GM19351 (cell line): ENCODE measurements around the gene TTC22.

Experiments
- ATAC-seq: cut with Tn5 transposase; IDR thresholded peaks from one replicate; pipeline ENCODE4 v1.9.1; 2021; ENCODE audit warnings: mild to moderate bottlenecking, moderate library complexity; ENCODE audit not compliant: unreplicated experiment

Gene TTC22

DNA sequence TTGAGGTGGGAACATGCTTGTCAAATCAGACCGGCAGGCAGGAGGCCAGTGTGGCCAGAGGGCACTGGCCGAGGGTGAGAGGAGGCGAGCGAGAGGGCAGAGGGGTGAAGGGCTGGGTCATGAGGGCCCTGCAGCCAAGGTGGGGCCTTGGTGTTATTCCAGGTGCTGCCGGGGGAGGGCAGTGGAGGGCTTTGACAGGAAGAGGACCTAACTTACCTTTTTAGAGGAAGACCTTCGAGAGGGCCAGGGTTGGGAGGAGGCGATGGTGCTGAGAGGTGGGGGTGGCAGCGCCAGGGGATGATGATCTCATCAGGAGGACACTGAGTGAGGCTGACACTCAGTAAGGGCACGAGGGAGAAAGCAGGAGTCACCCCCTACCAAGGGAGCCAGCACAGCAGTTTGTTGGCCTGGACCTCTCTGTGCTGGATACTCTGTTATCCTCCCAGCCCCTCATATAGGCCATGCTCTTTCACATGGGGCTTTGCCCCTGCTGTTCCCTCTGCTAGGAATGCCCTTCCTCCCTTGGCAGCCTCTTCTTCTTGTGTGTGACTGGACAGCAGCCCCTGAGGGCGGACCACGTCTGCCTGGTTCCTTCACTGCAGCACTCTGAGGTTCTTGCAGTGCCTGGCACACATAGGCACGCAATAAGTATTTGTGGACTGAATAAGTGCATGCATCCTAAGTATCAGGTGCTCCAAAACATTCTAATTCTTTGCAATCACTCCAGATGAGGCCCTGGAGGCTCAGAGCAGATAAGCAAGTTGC, 7.5 kb upstream of the TTC22 start:
- no peak for ATAC-seq

DNA sequence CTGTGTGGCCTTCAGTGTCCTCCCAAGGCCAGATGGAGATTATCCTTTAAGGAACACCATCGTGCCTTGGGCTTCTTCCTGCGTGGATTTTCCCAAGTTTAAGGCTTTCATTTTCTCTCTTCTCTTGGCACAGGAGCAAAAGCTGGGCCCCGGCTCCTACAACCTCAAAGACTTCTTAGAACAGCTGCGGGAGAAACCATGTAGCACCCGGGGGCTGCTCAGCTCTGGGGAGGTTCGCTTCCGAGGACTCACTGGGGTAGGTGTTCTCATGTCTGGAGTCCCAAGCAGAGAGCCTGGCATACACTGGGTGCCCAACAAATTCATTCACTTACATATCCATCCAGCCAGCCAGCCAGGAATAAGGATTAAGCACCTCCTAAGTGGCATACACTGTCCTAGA, 6.6 kb upstream of the TTC22 start:
- ATAC-seq: no peak

DNA sequence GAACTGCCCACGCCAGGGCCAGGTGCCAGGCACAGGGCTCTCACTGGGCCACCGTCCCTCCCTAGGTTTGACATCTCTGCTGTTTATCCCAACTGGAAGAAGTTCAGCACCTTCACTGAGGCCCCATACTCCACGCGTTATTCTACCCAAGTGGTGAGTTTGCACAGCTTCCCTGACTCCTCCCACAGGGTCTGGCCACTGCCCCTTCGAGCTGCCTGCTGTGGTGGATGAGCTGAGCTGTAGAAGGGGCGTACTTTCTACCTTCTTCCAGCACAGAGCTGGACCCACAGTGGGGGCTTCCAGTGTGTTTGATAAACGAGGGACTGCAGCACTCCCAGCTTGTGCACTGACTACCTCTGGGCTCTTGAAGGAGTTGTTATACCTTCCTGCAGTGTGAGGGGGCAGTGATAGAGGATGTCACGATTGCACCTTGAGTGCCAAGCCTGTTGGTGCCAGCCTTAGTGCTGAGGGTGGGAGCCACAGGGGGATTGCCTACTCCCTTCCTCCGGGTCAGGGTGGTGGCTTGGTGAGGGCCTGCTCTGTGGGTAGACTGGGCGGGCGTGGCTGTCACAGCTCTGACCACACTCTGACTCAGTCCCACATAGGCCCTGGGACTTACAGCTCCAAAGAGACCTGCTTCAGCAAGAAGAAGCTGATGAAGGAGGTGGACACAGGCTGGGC, 5.9 kb upstream of the TTC22 start:
- no peak for ATAC-seq

DNA sequence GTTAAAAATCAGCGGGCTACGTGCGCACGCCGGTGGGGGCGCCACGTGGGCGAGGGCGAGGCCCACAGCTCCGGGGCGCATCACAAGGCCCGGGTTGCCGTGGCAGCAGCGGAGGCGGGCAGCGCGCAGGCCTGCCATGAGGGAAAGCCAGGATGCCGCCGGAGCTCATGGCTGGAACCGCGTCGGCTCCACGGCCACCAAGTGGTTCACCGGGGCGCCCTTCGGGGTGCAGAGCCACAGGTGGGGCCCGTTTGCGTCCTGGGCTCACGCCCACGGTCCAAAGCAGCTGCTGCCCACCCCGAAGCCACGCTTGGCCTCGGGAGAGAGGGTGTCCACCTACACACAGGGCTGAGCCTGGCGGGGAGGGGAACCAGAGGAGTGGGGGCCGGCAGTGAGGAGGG, 4.9 kb upstream of the TTC22 start:
- no peak for ATAC-seq

DNA sequence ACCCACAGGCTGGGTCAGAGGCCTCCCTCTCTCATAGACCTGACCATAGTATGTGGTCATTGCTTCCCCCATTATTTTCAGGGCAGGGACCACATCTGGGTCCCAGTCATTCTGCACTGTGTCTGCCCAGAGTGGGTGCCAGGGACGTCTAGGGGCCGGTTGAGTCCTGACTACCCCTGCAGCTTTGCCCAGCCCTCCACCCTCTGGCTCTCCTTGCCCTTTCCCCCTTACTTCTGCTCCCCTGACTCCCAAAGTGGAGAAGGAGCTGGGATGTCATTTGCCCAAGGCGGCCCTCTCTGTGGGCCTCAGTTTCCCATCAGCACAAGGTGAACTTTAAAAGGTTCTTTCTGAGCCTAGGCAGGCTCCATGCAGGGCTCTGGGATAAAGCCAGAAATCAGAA, 4.3 kb upstream of the TTC22 start:
- ATAC-seq: no peak

DNA sequence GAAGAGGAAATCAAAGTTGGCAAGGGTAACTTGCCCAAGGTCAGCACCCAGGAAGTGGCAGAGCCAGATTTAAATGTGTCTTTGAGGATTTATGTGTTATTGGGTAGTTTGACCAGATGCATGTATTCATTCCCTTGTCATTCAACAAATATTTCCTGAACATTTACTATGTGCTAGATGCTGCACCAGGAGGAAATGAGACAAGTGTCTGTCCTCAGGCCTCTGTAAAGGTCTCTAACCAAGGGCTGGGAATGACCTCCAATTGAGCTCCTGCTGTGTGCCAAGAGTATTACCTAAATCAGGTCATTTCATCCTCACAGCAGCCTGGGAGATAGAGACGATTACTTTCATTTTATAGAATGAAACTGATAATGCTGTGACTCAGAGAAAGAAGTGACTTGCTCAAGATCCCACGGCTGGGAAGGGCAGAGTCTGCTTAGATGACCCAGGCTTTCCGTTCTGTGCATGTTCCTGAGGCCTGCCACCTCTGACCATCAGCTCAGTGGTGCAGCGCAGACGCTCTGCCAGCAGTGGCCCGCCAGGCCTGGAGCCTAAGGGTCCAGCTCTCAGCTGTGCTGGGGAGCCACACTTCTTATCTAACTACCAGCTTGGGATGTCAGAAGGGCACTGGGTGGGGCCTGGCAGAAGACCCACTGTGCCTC, 3.5 kb upstream of the TTC22 start:
- ATAC-seq: no peak

DNA sequence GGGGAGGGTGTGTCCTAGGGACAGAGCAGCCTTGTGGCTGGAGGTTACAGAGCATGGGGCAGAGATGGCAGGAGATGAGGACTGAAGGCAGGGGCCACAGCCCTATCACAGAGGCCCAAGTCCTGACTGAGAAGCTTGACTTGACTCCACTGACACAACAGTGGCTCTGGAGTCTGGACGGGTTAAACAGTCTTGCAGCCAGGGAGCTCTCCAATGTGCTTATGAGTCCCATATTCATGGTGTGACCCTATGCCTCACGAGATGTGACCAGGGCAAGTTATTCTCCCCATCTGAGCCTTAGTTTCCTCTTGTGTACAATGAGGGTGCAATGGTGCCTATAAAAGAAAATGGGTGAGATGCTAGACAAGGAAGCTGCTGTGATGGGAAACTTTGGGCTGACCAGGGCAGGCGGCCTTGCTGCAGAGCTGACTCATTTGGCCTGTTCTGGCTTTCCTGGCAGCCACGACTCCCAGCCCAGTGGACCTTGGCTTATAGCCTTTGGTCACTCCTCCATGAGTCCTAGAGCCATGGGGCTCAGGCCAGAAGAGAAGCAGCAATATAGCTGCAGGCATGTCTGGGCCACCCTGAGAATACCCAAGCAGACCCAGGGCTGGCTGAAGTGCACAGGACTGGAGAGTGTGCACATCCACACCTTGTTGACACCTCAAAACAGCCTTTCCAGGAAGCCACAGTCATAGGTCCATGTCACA, 2.8 kb upstream of the TTC22 start:
- no peak for ATAC-seq

DNA sequence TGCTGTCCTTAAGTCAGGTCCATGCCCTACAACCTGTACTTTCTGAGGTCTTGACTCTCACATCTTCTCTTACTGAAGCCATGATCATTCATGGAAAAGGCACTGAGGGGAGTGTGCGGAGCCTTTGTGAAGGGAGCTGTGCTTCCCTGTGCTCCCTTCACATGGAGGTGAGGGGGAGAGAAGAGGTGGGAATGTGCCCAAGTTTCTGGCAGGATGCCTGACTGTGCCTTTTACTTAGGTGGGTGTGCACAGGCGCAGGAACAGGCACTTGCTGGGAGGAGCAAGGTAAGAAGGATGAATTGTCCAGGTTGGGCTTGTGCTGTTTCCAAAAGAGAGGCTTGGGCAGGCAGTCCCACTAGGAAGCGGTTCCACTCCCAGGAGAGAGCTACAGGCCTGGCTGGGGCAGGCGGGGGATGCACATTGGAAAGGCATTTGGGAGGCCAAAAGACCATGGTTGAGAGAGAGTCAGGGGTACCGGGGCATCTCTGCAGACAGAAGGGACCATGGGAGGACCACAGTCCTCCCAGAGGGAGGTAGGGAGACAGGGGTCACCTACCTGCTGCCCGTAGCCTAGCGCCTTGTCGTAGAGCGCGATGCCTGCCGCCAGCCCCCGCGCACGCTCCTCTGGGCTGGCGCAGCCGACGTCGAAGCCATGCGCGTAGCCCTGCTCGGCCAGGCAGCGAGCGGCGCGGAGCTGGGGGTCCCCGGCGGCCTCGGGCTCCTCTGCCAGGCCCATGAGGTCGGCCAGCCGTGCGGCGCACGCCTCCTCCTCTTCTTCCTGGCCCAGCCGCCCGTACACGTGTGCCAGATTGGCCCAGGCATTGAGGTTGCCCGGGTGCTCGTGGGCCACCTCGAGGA, 853 bp downstream of the TTC22 start:
- ATAC-seq: no peak

DNA sequence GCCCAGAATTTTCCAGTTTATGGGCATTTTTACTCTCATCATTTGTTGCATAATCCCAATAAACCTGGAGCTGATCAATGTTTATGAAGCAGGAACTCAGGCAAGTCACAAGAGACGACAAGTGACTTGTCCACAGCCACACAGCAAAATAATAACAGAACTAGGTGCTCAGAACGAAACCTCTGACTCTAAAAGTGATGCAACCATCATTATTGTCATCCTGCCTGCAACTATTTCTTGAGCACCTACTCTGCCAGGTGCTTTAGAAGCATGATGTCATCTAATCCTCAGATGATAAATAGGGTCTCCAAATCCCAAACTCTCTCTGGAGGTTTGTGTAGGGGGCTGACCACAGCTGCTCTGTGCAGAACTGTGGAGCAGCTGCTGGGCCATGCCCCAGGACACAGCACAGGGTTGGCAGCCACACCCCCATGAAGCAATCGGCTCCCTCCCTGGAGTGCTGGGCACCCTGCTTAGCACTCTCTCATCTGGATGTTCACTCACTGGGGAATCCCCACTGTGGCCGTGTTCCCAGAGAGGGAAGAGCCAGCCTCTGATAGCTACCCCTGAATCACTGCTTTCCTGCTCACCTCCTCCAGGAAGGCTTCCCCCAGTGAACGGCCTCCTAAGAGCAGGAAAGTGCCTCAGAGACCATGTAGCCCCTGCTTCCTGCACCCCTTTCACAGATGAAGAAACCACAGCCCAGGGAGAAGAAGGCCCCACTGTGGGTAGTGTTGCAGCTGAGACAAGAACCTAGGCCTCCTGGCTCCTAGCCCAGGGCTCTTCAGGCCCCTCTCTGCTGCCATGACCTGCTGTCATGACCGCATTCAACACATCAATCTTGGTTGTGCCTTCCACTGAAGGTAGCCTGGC, 2.1 kb downstream of the TTC22 start:
- ATAC-seq: peak; percentile 49

DNA sequence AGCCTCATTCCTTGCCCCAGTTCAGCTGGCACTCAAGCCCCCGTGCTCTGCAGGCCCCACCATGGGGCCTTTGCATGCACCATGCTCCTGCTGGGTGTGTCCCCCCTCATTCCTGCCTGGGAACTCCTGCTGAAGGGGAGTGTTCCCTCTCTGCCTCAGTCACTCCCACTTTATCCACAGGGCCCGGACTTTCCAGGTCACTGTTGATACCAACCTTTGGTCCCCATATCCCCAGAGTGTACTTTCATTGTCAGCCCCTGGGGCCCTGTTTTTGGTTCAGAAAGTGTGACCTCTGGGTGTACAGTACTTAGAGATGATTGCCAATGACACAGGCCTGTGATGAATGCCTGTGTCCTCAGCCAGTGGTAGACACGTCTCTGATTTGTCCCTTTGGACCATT, 2.9 kb downstream of the TTC22 start:
- no peak for ATAC-seq

DNA sequence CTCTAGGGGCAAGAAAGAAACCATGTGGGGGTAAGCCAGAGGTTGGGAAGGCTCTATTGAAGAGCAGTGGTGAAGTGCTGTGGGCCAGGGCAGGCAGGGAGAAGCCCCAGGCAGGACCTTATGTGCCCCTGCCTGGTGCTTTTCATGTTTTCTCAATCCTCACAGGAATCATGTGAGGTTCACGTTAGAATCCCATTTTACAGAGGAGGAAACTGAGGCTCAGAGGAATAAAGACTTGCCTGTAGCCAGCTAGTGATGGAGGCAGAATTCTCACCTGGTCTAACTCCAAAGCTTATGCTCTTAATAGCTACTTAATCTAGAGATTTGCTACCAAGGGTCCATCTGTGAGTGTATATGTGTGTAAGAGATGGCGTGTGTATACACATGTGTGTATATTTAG, 4.2 kb downstream of the TTC22 start:
- ATAC-seq: no peak

DNA sequence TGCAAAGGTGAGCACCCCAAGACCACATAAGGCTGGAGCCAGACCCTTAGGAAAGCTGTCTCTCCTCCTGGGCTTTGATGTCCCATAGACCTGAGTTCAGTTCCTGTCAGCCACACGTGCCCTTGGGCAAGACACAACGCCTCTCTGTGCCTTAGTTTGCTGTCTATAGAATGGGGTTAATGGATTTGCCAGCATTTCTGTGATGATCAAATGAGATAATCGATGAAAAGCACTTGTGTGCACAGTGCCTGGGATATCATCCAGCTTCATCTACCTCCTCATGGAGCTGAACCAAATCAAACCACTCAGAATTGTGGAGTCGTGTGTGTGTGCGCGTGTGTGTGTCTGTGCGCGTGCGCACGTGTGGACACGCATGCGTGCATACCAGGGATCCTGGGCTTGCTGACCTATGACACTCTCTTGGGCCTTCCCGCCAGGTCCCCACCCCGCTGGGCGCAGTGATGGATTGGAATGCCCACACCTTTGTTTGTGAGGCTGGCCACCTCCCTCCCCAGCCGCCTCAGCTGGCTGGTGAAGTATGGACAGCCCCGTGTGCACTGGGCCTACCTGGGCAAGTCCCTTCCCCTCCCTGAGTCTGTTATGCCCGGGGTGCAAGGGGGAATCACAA, 5.2 kb downstream of the TTC22 start:
- no peak for ATAC-seq

DNA sequence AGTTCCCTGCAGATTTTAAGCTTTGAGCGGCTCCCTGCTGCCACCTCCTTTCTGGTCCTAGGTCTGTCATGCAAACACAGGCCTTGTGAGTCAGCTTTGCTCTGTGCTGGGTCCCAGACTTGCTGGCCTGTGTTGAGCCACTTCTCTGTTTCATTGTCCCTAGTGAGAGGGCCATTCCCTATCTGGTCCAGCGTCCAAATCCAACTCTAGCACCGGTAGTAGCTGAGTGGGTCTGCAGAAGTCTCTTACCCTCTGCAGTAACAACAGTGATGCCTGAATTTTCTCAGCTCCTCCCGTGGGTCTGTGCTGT, 5.8 kb downstream of the TTC22 start:
- ATAC-seq: no peak

DNA sequence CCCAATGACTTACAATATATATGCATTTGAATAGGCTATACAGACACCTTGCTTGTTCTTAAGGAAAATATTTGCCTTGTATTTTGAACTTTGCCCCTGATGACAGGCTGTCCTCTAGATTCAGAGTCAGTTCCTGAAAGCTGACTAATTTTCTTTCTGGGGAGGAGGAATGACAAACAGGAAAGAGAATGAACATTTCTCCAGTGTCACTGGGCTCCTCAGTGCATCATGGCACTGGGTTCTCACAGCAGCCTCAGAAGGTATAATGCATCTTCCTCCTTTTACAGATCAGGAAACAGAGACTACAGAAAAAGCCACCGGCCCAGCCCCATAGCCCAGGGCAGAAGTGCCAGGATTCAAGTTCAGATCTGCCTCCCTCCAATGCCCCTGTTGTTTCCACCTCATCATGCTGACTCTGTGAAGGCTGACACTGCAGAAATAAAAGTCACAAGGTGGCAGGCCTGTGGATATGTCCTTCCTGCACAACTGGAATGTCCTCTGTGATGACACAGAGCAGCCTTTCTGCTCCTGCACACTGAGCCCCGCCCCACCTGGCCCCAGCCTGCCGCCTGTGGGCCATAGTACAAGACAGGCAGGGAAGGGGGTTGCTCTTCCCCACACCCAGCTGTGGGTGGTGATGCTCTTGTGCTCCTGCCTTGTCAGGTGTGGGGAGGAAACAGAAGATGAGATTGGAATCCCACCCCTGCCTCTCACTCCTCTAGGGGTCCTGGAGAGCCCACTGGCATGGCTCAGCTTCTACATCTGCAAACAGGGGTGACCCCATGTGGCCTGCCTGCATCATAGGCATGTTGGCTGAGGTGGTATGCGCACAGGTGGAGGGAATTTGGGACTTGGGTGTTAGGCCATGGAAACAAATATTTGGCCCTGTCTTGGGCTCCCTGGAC, 6.4 kb downstream of the TTC22 start:
- ATAC-seq: no peak

DNA sequence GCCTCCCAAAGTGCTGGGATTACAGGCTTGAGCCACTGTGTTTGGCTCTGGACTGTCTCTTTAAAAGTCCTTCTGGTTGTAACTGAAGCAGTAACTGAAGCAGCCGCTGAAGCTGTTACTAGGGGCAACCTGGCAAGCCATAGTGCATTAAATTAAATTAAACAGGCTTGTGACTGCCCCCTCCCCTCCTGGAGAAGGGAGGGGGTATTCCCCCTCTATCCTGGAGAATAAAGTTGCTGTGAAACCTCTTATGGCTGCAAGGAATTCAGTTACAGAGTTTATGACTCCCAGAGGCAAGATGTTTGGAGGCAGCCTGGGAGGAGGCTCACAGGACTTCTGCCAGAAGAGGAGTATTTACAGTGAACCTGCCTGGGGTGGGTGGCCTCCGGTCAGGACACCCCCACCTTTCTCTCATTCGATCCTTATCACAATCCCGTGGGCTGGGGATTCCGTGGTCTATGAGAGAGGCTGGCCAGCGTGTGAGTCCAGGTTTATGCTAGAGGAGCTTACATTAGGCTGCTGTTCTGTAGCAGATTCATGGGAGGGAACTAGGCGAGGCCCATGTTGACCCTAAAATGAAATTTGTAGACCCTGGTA, 8.3 kb downstream of the TTC22 start:
- no peak for ATAC-seq

DNA sequence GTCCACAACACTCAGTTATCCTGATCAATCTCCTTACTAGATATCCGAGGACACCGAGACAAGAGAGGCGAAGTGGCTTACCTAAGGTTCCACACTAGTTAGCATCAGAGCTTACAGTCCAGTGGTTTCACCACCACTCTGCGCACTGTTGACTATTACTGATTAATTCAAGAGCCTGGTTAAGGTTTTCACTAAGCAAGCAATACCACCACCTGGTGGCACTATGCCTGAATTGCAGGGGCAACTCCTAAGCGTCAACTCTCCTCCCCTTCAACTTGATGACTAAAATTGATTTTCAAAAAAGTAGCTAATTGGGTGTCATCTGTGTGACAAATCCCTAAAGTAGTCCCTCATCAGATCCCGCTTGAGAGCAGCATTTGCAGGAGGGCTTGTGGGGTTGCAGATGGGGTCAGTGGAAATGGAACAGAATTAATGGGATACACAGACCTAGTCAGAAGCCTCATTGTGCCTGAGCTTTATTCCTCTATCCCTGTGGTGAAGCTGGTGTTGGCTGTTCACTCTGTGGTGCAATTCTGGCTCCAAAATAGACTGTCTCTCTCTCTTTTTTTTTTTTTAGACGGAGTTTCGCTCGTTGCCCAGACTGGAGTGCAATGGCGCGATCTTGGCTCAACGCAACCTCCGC, 9.1 kb downstream of the TTC22 start:
- ATAC-seq: no peak

DNA sequence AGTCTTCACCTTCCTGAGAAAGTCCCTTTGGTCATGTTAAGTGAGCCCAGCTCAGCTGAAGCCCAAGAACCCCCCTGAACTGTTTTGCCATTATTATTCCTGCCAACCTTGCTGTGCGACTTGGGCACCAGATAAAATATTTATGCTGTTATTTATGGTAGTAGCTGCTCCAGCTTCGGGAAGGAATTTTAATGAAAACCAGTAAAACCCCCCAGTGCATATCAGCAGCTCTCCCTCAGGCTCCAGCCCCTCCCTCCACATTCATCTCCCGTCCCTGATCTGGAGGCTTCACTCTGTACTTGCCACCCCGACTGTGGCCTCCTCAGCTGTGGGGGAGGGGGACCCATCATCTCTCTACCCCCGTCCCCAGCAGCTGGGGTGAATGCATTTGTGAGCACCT, 12.7 kb downstream of the TTC22 start:
- no peak for ATAC-seq

DNA sequence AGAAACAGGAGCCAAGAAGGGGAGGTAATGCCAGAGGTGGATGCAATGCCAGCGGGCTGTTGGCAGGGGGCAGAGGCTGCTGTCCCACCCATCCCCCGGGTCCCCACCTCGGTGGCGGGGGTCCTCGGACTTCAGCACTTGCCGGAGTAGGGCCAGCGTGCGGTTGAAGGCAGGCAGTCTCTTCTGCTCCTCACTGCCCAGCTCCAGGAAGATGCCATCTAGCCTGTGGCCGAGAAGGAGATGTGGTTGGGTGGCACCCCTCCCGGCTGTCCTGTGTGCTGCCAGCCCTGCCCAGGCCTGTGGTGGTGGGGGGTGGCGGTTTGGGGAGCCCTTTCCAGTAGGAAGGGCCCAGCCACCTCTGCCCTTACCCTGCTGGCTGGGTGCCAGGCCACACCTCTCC, 13.5 kb downstream of the TTC22 start:
- ATAC-seq: no peak
